ENCODE measurements around the gene C20orf141.

DNA sequence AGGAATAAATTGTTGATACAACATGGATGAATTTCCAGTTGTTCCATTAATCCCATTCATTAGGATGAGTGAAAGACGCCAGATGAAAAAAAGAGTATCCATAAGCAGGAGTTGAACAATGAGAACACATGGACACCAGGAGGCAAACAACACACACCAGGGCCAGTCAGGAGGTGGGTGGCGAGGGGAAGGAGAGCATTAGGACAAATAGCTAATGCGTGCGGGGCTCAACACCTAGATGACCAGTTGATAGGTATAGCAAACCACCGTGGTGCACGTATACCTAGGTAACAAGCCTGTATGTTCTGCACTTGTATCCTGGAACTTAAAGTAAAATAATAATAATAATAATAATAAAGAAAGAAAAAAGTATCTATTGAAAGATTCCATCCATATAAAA is 14.6 kb downstream of the C20orf141 start:
- no peak for TF ChIP-seq EZH2phosphoT487 (IDR thresholded peaks at IDR 0.05; ENCODE audit: borderline replicate concordance)
- TF ChIP-seq, protein P1, sequence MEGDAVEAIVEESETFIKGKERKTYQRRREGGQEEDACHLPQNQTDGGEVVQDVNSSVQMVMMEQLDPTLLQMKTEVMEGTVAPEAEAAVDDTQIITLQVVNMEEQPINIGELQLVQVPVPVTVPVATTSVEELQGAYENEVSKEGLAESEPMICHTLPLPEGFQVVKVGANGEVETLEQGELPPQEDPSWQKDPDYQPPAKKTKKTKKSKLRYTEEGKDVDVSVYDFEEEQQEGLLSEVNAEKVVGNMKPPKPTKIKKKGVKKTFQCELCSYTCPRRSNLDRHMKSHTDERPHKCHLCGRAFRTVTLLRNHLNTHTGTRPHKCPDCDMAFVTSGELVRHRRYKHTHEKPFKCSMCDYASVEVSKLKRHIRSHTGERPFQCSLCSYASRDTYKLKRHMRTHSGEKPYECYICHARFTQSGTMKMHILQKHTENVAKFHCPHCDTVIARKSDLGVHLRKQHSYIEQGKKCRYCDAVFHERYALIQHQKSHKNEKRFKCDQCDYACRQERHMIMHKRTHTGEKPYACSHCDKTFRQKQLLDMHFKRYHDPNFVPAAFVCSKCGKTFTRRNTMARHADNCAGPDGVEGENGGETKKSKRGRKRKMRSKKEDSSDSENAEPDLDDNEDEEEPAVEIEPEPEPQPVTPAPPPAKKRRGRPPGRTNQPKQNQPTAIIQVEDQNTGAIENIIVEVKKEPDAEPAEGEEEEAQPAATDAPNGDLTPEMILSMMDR (conservative IDR thresholded peaks at IDR 0.05; ENCODE audit: low read length) = no peak
